MCF 10A (cell line): ENCODE measurements around the gene NUP85. TPM values are rescaled to one million over a fixed set of nuclear protein-coding genes. Genes with fewer than 3 reads are reported as not detected.

Experiments
- BruUV-seq: library from RNA; stranded (reverse); fragments of 400-500 nt; replicated peaks from 2 replicates; lab custom pipeline; 2021; lab: Mats Ljungman, UMichigan
- CTCF ChIA-PET: fragments of 300-600 bp; sonication (Branson Sonifier 250); formaldehyde crosslinking; extraction: SDS; loops from one replicate; lab custom pipeline; 2021; ENCODE audit warnings: antibody characterized with exemption, inconsistent platforms; lab: Yijun Ruan, JAX
- POLR2A ChIA-PET: fragments of 300-600, 350-650 bp; sonication (Branson Sonifier 250); formaldehyde crosslinking; extraction: SDS; loops from one replicate; lab custom pipeline; 2020; ENCODE audit warnings: antibody characterized with exemption, inconsistent platforms; lab: Yijun Ruan, JAX
- DNase-seq: peaks from one replicate; pipeline ENCODE4 v3.0.0-alpha.2; 2018; ENCODE audit not compliant: unreplicated experiment
- H3K27ac Mint-ChIP-seq: one replicate; pipeline ENCODE4 v1.8.0; 2022; ENCODE audit warnings: mild to moderate bottlenecking, low read depth, mixed read lengths; ENCODE audit not compliant: unreplicated experiment
- H3K27me3 Mint-ChIP-seq: one replicate; pipeline ENCODE4 v1.8.0; 2022; ENCODE audit warnings: mixed read lengths; ENCODE audit not compliant: insufficient read depth, unreplicated experiment
- H3K36me3 Mint-ChIP-seq: one replicate; pipeline ENCODE4 v1.8.0; 2022; ENCODE audit warnings: mild to moderate bottlenecking, moderate library complexity, mixed read lengths; ENCODE audit not compliant: insufficient read depth, unreplicated experiment
- H3K4me1 Mint-ChIP-seq: one replicate; pipeline ENCODE4 v1.8.0; 2022; ENCODE audit warnings: mixed read lengths; ENCODE audit not compliant: insufficient read depth, unreplicated experiment
- H3K4me3 Mint-ChIP-seq: one replicate; pipeline ENCODE4 v1.8.0; 2022; ENCODE audit warnings: mild to moderate bottlenecking, moderate library complexity, mixed read lengths; ENCODE audit not compliant: unreplicated experiment
- H3K9me3 Mint-ChIP-seq: one replicate; pipeline ENCODE4 v1.8.0; 2022; ENCODE audit warnings: mixed read lengths; ENCODE audit not compliant: unreplicated experiment
- intact Hi-C: fragments of 100-400 bp; cut with micrococcal nuclease; formaldehyde crosslinking; loops from 2 replicates; pipeline ENCODE4 v1.14.1; 2022
- total RNA-seq: library from RNA; stranded (reverse); gene quantifications from 2 replicates; pipeline ENCODE4 v1.2.3, GENCODE V29; 2022
- TF ChIP-seq, protein P1 (sequence below): fragments of 200-600 bp; IDR thresholded peaks from one replicate; pipeline ENCODE4 v1.8.0; 2022; ENCODE audit warnings: antibody characterized with exemption, mild to moderate bottlenecking; ENCODE audit not compliant: unreplicated experiment

Gene NUP85
- total RNA-seq, 1 experiment from 2014 or later: 42.3 TPM

DNA sequence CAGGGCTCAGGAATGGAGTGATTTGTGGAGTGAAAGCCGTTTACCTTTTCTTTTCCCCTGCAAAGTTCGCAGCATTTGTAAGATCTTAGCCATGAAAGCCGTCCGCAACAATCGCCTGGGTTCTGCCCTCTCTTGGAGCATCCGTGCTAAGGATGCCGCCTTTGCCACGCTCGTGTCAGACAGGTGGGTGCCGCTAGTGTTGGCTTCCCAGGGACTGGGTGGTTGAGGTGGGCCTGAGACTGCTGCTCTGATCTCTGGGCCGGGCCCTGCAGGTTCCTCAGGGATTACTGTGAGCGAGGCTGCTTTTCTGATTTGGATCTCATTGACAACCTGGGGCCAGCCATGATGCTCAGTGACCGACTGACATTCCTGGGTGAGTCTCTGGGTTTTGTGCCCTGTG lies 27.3 kb downstream of the NUP85 start:
- POLR2A ChIA-PET: no interaction called here
- intact Hi-C loops: no loop called here
- H3K27me3 Mint-ChIP-seq: no peaks in the 10 kb centered on the region
- TF ChIP-seq, protein P1, sequence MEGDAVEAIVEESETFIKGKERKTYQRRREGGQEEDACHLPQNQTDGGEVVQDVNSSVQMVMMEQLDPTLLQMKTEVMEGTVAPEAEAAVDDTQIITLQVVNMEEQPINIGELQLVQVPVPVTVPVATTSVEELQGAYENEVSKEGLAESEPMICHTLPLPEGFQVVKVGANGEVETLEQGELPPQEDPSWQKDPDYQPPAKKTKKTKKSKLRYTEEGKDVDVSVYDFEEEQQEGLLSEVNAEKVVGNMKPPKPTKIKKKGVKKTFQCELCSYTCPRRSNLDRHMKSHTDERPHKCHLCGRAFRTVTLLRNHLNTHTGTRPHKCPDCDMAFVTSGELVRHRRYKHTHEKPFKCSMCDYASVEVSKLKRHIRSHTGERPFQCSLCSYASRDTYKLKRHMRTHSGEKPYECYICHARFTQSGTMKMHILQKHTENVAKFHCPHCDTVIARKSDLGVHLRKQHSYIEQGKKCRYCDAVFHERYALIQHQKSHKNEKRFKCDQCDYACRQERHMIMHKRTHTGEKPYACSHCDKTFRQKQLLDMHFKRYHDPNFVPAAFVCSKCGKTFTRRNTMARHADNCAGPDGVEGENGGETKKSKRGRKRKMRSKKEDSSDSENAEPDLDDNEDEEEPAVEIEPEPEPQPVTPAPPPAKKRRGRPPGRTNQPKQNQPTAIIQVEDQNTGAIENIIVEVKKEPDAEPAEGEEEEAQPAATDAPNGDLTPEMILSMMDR: no peak
- peaks cover 68% of the 10 kb centered on the region for H3K36me3 Mint-ChIP-seq
- H3K4me3 Mint-ChIP-seq: no peak overlapping the region
- DNase-seq: no peak
- H3K27ac Mint-ChIP-seq: no peak overlapping the region
- no peaks in the 10 kb centered on the region for H3K4me1 Mint-ChIP-seq
- CTCF ChIA-PET: no interaction called here
- H3K9me3 Mint-ChIP-seq: no peaks in the 10 kb centered on the region
- no TSS peak for BruUV-seq

DNA sequence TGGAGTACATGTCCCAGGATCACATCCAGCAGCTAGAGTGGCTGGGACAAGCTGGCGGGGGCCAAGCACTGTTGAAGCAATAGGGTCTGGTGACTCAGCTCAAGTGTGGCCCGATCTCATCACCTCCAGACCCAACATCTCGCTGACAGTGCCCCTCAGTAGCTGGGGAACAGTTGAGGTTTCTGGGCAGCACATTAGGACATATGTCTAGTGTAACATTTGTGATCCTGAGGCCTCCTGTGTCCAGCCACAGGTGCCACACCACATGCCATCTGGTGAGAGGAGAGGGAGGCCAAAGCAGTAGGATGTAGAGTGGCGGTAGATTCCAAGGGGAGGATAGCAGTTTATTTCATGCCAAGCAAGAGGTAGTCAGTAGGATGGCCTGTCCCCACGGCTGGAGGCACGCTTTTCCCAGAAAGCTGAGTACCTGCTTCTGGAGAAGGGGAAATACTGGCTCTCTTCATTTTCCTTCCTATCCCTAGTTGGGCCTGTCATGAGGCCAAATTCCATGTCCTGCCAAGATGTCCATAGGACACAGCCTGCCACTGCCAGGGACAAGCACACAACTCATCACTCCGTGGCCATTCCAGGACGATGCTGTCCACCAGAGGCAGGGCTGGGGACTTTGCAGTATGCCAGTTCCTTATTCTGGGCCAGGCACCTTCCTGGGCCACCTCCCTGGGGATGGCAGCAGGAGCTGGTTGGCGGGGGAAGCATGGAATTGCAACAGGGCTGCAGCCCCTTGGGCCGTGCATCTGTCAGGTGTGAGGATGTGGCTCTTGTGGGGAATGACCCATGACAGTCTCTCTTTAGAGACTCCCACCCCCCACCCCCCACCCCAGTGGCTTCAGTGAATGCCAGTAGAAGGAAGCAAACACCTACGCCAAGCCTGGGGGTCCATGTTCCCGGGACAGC lies 31.9 kb downstream of the NUP85 start:
- Mint-ChIP-seq H3K4me3 (no peak overlapping the region), H3K9me3 (no peaks in the 10 kb centered on the region), H3K27me3 (no peaks in the 10 kb centered on the region), H3K27ac (no peak overlapping the region), H3K36me3 (peaks cover 62% of the 10 kb centered on the region), H3K4me1 (peaks cover 5% of the 10 kb centered on the region)
- POLR2A ChIA-PET: interaction anchor here (0.5 to 1.4 kb wide), 6 partner anchors 9 to 198 kb away, joined by 3 to 4 read pairs (median 3); partner anchors contain the start of gene GGA3
- intact Hi-C loops: loop anchor here (1.0 kb wide), 1 partner anchor 123 kb away; no protein-coding TSS in a partner anchor
- CTCF ChIA-PET: interaction anchor here (0.6 to 1.6 kb wide), 9 partner anchors 7 to 453 kb away, joined by 3 to 8 read pairs (median 3); no protein-coding TSS in a partner anchor
- TF ChIP-seq, protein P1: no peak
- DNase-seq: no peak
- TSS peak; percentile 8 for BruUV-seq

DNA sequence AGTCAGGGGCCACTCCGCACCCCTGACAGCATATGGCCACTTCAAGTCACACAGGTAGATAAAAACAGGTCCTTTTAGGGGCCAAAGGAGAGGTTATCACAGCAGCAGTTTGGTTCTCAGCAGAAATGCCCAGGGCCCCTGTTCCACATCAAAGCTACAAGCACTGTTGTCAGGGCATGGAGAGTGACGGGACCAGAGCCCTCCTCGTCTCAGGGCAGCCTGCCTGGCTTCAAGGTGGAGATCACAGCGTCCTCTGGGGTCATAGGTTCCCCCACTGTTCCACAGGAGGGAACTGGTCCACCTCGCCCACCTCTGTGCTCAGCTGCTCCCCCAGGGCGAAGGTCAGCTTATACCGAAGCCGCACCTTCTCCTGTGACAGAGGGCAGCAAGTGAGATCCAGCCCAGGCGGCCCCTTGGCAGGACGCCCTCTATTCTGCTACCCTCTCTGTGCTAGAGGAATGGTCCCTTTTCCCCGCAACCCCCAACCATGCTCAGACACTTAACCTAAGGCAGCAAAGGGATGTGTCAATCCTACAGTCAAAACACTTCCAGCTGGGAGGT lies 32.6 kb downstream of the NUP85 start:
- TF ChIP-seq, protein P1: no peak
- no peak overlapping the region for H3K4me3 Mint-ChIP-seq
- CTCF ChIA-PET: interaction anchor here (0.6 to 1.6 kb wide), 12 partner anchors 8 to 454 kb away, joined by 3 to 8 read pairs (median 4); no protein-coding TSS in a partner anchor
- BruUV-seq: no TSS peak
- POLR2A ChIA-PET: interaction anchor here (0.9 to 2.8 kb wide), 2 partner anchors 24 to 124 kb away, joined by 3 to 7 read pairs; partner anchors contain the start of genes GGA3 and MRPS7
- H3K27ac Mint-ChIP-seq: no peak overlapping the region
- no peak for DNase-seq
- H3K9me3 Mint-ChIP-seq: no peaks in the 10 kb centered on the region
- peaks cover 5% of the 10 kb centered on the region for H3K4me1 Mint-ChIP-seq
- H3K27me3 Mint-ChIP-seq: no peaks in the 10 kb centered on the region
- peaks cover 59% of the 10 kb centered on the region for H3K36me3 Mint-ChIP-seq
- intact Hi-C loops: loop anchor here (1.0 kb wide), 1 partner anchor 124 kb away; no protein-coding TSS in a partner anchor
